ENCODE measurements around the gene MICALL1. TPM values are rescaled to one million over a fixed set of nuclear protein-coding genes. Genes with fewer than 3 reads are reported as not detected.

The MICALL1 gene
- polyA plus RNA-seq, 1 experiment, result 12.1 TPM

GRCh38 chr22:37924386-37925065 lies 18.4 kb downstream of the MICALL1 start:
- Histone ChIP-seq H3K9me3 (ENCODE audit: control insufficient read depth, insufficient read depth, low read length) (no peaks in the 10 kb centered on the region), H3K4me3 (ENCODE audit: low read depth, low read length) (no peak overlapping the region), H3K27me3 (ENCODE audit: control insufficient read depth, insufficient read depth, low read length) (no peaks in the 10 kb centered on the region), H3K27ac (ENCODE audit: low read depth, low read length) (no peak overlapping the region)
- POLR2A ChIA-PET, result interaction anchor here (1.0 kb wide), 1 partner anchor 10 kb away, joined by 3 read pairs; no protein-coding TSS in a partner anchor
- DNase-seq (ENCODE audit: low read depth, low spot score), result no peak
- TF ChIP-seq CTCF (IDR thresholded peaks at IDR 0.05; ENCODE audit: low read depth, low read length), result no peak
- CTCF ChIA-PET, result no interaction called here

- CTCF ChIA-PET, result no interaction called here
- Histone ChIP-seq H3K4me3 (ENCODE audit: low read depth, low read length) (no peak overlapping the region), H3K9me3 (ENCODE audit: control insufficient read depth, insufficient read depth, low read length) (no peaks in the 10 kb centered on the region), H3K27me3 (ENCODE audit: control insufficient read depth, insufficient read depth, low read length) (no peaks in the 10 kb centered on the region), H3K27ac (ENCODE audit: low read depth, low read length) (no peak overlapping the region)
- no peak for TF ChIP-seq CTCF (IDR thresholded peaks at IDR 0.05; ENCODE audit: low read depth, low read length)
- no peak for DNase-seq (ENCODE audit: low read depth, low spot score)
- POLR2A ChIA-PET, result interaction anchor here (1.0 kb wide), 1 partner anchor 9 kb away, joined by 3 read pairs; no protein-coding TSS in a partner anchor
Measured at GRCh38 chr22:37925330-37925729, 19.2 kb downstream of the MICALL1 start.

- DNase-seq (ENCODE audit: low read depth, low spot score), result no peak
- Histone ChIP-seq H3K27ac (ENCODE audit: low read depth, low read length) (no peak overlapping the region), H3K4me3 (ENCODE audit: low read depth, low read length) (no peak overlapping the region), H3K27me3 (ENCODE audit: control insufficient read depth, insufficient read depth, low read length) (no peaks in the 10 kb centered on the region), H3K9me3 (ENCODE audit: control insufficient read depth, insufficient read depth, low read length) (no peaks in the 10 kb centered on the region)
- POLR2A ChIA-PET, result interaction anchor here (1.0 kb wide), 1 partner anchor 9 kb away, joined by 3 read pairs; no protein-coding TSS in a partner anchor
- no peak for TF ChIP-seq CTCF (IDR thresholded peaks at IDR 0.05; ENCODE audit: low read depth, low read length)
- CTCF ChIA-PET, result no interaction called here
Measured at GRCh38 chr22:37925767-37926166, 19.7 kb downstream of the MICALL1 start.

- CTCF ChIA-PET, result no interaction called here
Measured at GRCh38 chr22:37926358-37926757, 20.3 kb downstream of the MICALL1 start.

More at GRCh38 chr22:37926358-37926757, 20.3 kb downstream of the MICALL1 start:
- Histone ChIP-seq H3K4me3 (ENCODE audit: low read depth, low read length) (no peak overlapping the region), H3K9me3 (ENCODE audit: control insufficient read depth, insufficient read depth, low read length) (no peaks in the 10 kb centered on the region), H3K27me3 (ENCODE audit: control insufficient read depth, insufficient read depth, low read length) (no peaks in the 10 kb centered on the region), H3K27ac (ENCODE audit: low read depth, low read length) (no peak overlapping the region)
- no peak for DNase-seq (ENCODE audit: low read depth, low spot score)
- TF ChIP-seq CTCF (IDR thresholded peaks at IDR 0.05; ENCODE audit: low read depth, low read length), result no peak
- POLR2A ChIA-PET, result interaction anchor here (0.6 kb wide), 1 partner anchor 384 kb away, joined by 3 read pairs; no protein-coding TSS in a partner anchor

All from AG04450 (cell line).